NOMO-1 treated with DMSO at 0.1 percent for 48 hours (cell line): ENCODE results near the gene IGFALS.

Source experiments
- DNase-seq: peaks from one replicate; lab custom pipeline; 2025; ENCODE audit not compliant: unreplicated experiment; lab: John Stamatoyannopoulos, UW

The IGFALS gene

DNA sequence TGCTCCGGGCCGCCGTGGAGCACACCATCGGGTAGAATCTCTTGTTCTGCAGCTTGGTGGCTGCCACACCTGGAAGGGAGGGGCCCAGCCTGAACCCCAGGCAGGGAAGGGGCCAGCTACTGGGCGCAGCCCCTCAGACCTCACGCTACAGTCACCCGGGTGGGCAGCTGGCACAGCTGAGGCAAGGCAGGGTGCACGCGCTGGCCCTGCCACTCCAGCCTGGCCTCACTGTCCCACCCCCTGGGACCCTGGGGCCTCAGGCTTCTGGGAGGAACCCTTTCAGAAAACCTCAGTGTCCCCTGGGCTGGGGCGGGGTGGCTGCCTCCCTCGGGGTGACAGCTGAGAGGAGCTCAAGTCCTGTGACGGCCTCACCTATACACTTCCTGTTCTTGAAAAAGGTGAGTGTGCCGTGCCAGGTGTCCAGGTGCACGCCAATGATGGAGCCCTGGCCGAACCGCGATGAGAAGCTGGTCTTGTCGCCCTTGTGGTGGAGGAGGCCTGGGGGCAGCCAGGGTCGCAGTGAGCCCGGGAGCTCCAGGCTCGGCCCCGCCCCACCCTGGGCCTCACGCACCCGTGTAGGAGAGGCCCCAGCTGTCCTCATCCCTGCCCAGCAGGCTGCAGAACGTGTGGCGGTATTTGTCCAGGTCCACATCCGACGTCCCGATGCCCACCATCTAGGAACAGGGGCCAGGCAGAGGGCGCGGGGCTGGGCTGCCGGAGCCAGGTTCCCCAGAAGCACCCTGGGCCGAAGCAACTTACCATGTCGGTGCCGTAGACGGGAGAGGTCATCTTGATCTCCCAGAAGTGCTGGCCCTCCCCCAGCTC lies 15.9 kb downstream of the IGFALS start:
- DNase-seq, result no peak

DNA sequence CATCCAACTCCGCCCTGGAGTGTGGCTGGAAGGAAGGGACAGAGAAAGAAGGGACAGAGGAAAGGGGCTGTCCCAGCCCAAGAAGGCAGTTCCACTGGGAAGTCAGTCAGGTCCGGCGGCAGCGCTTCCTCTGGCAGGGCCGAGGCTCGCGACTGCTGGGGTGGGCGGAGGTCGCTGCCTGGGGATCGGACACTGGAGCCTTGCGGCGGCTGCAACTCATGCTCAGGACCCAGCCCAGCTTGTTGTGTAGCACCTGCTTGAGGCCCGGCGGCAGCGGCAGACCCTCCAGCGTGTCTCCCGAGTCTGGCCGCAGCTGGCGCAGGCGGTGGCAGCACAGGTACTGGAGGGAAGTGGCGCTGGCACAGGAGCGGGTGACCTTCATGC lies 16.5 kb downstream of the IGFALS start:
- no peak for DNase-seq

DNA sequence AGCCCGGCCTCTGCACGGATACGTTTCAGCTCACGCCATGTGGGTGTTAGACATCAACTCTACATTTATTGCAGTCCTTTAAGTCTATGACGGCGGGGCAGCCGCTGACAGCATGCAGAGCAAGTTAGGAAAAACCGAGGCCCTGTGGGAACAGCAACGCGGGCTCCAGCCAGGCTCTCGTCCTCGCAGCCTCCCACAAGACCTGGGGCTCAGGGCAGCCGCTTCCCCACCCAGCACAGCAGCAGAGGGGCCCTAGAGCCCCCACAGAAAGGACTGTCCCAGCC lies 16.9 kb downstream of the IGFALS start:
- no peak for DNase-seq

- DNase-seq, result no peak
Measured at GRCh38 chr16:1775846-1776671, 17.4 kb downstream of the IGFALS start.

DNA sequence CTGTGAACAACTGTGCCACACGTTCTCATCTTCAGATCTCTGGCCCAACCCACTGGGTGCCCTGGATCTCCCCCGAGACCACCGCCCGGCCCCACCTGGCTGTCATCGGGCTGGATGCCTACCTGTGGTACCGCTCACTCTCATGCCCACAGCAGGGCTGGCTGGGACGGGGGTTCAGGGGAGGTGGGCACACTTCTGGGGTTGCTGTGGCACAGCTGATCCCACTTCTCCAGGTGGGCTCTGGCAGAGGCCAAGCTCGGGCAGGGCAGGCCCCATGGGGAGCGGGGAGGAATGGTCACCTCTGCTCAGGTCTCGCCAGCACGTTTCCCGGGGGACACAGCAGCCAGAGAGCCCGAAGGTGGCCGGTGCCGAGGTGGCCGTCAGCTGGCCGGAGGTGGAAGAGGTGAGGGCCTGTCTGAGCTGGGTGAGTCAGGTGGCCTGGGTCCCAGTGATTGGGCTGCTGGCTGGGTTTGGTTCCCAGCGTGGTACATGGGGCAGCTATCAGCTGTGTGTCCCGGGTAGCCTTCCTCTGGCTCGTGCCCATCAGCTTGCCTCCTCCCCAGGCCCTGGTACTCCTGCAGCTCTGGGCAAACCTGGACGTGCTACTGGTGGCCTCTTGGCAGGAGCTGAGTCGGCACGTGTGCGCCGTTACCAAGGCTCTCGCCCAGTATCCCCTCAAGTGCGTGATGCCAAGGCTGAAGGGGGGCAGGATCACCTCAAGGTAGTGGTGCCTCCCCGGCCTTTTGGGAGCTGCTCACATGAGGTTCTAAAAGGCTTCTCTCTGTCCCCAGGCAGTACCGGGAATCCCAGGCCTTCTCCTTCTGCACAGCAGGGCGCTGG lies 18.3 kb downstream of the IGFALS start:
- no peak for DNase-seq

GRCh38 chr16:1774448-1774780 lies 19.1 kb downstream of the IGFALS start:
- no peak for DNase-seq

DNA sequence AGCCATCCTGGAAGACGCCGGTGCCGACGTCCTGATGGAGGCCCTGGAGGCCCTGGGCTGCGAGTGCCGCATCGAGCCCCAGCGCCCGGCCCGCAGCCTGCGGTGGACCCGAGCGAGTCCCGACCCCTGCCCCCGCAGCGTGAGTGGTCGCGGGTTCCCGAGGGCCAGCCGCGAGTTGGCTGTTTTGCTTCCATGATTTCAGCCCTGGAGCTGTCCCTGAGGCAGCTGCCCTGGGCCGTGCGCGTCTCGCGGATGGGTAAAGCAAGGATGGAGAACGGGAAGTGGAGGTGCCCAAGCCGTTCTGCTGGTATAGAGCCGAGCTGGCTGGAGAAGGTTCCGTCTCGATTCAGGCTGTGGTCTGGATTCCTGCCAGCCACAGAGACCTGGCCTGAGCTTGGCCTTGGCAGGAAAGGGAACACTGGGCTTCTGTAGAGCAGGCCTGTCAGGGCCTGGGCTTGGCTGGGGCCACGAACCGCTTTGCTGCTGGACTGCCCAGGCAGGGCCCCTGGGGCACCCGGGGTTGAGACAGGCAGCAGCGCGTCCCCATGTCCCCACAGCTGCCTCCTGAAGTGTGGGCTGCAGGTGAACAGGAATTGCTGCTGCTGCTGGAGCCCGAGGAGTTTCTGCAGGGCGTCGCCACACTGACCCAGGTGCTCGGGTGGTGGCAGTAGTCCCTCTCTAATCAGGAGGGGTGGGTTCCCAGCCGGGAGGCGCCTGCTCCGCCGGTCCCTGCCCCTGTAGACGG lies 19.6 kb downstream of the IGFALS start:
- peak; percentile 66 for DNase-seq

DNA sequence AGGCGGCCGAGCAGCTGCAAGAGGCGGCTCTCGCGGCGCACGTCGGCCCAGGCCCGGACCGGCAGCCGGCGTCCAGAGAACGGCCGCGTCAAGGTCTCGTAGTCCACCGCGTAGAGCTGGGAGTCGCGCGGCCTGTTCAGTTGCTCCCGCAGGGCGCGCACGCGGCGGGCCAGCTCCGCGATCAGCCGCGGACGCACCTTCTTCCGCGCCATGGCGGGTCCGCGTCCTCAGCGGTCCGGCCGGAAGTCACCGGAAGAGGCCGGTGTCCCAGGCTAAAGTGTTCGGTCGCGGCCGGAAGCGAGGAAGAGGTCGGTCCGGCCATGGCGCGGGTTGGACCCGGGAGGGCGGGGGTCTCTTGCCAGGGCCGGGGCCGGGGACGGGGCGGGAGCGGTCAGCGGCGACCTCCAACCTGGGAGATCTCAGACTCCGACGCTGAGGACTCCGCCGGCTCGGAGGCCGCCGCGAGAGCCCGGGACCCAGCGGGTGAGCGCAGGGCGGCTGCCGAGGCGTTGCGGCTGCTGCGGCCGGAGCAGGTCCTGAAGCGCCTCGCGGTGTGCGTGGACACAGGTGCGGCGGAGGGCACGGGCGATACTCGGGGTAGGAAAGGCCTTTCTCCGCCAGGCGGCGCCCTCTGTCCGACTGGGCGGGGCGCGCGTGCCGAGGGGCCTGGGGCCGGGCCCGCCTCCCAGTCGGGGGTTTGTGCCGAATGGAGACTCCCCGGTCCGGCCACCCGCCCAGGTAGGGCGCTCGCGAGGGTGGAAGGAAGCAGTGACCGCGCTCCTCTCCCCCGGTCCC lies 20.4 kb downstream of the IGFALS start, which contains the start of gene MRPS34:
Gene MRPS34 (minus strand): TSS at position 227 of the 795 bp plus-strand sequence. CDS start 15 bp downstream, at position 212.
- peak; percentile 47 for DNase-seq

DNA sequence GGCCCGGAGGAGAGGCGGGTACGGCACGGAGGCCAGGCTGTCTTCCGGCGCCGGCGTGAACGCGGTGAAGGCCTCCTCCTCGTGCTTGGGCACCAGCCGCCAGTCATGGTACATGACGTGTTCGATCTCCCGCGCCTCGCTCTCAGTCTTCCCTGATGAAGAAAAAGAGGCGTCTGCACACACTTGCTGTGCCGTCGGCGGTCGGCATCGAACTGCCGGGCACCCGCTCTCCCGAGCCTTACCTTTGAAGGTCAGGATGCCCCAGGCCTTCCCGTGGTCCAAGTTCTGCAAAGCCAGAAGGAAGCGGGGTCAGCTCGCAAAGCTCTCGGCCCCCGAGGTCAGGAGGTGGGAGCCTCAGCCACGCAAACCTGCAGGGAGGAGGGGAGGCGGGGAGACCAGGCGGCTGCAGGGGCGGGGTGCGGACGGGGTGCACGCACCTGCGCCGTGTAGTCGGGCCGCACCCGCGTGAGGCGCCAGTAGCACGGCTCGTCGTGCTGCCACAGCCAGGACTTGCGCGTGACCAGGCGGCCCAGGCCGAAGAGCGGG lies 21.1 kb downstream of the IGFALS start, which contains the start of gene EME2:
Gene EME2 (plus strand): TSS at position 449 of the 546 bp plus-strand sequence. CDS start 418 bp downstream, outside the sequence.
- DNase-seq, result peak; percentile 4

- DNase-seq, result no peak
Measured at GRCh38 chr16:1771864-1772361, 21.6 kb downstream of the IGFALS start.

GRCh38 chr16:1771188-1771863 lies 22.2 kb downstream of the IGFALS start, which contains the start of gene NME3:
NME3 (minus strand) TSS chr16:1771543; CDS start chr16:1771534, 9 bp downstream.
- DNase-seq, result peak; percentile 54

GRCh38 chr16:1770328-1771187 lies 22.9 kb downstream of the IGFALS start:
- DNase-seq, result no peak

GRCh38 chr16:1769402-1770300 lies 23.9 kb downstream of the IGFALS start:
- no peak for DNase-seq

DNA sequence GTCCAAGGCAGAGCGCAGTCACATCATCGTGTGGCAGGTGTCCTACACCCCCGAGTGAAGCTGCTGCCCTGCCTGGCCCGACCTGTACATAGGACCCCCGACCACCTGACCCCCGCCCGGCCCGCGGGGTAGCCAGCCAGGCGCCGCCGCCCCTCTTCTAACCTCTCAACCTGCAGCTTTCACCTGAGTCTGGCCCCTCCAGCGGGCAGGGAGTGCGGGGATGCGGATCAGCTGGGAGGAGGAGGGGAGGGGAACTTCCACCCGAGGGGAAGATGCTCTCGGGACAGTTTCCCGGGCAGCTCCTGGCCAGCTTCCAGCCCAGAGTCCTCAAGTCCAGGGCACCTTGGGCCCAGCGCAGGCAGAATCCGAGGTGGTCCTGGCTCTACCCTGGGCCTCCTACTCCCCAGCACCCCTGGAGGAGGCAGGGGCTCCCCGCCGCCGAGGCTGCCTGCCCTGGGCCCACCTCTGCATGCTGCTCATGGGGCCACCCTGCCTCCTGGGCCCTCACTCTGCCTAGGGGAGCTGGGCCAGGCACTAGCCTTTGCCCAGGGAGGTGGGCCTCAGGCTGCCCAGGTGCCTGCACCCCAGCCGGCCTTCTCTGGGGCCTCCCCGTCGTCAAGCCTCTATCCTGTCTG lies 24.6 kb downstream of the IGFALS start:
- DNase-seq, result no peak

DNA sequence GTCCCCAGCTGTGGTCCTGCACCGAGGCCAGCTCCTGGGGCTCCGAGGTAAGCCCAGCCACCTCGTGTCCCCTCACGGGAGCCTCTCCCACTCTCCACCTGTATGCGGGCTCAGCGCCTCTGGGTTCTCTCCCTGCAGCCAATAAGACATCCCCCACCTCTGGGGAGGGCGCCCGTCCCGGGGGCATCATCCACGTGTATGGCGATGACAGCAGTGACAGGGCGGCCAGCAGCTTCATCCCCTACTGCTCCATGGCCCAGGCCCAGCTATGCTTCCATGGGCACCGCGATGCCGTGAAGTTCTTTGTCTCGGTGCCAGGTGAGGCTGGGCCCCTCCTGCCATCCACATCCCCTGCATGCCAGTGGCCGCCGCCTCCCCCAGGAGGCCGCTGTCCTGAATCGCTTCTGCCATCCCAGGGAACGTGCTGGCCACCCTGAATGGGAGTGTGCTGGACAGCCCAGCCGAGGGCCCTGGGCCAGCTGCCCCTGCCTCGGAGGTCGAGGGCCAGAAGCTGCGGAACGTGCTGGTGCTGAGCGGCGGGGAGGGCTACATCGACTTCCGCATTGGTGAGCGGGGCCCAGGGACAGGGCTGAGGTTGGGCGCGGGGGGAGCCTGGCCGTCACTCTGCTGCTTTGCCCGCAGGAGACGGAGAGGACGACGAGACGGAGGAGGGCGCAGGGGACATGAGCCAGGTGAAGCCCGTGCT lies 25.3 kb downstream of the IGFALS start:
- DNase-seq, result no peak
